HepG2 (cell line): ENCODE results near the gene GGNBP2. TPM values are rescaled to one million over a fixed set of nuclear protein-coding genes. Genes with fewer than 3 reads are reported as not detected.

Experiments
- BCLAF1 ChIP-seq: fragments of 450-650 bp; IDR thresholded peaks from 2 replicates; pipeline ENCODE4 v1.6.1; 2017; ENCODE audit warnings: mild to moderate bottlenecking
- CAMTA2 ChIP-seq: sonication (generic); formaldehyde crosslinking; IDR thresholded peaks from 2 replicates; pipeline ENCODE4 v1.4.0; 2020; ENCODE audit warnings: mild to moderate bottlenecking, missing genetic modification reagents, borderline replicate concordance
- CENPX ChIP-seq: sonication (generic); formaldehyde crosslinking; IDR thresholded peaks from 2 replicates; pipeline ENCODE4 v1.9.0; 2021; ENCODE audit warnings: mild to moderate bottlenecking, missing genetic modification reagents, moderate library complexity
- PRDM10 ChIP-seq: sonication (generic); formaldehyde crosslinking; IDR thresholded peaks from 2 replicates; pipeline ENCODE4 v1.4.0; 2020; ENCODE audit warnings: low read depth, missing genetic modification reagents
- SP140L ChIP-seq: sonication (generic); formaldehyde crosslinking; IDR thresholded peaks from 2 replicates; pipeline ENCODE4 v1.4.0; 2020; ENCODE audit warnings: missing genetic modification reagents, borderline replicate concordance
- ZFP82 ChIP-seq: sonication (generic); formaldehyde crosslinking; IDR thresholded peaks from 2 replicates; pipeline ENCODE4 v1.5.1; 2020; ENCODE audit warnings: mild to moderate bottlenecking, missing genetic modification reagents, borderline replicate concordance
- ZNF816 ChIP-seq: sonication (generic); formaldehyde crosslinking; IDR thresholded peaks from 2 replicates; pipeline ENCODE4 v1.8.0; 2022; ENCODE audit warnings: missing genetic modification reagents, mild to moderate bottlenecking, borderline replicate concordance
- polyA plus RNA-seq, 8 experiments: library from polyadenylated mRNA; depleted of rRNA in 3 of 8; stranded (reverse) in 7 of 8; unstranded in 1 of 8; fragments of >200 nt; fragmentation: Illumina TruSeq in 4 of 8; extraction: Trizol in 4 of 8; gene quantifications; 2 replicates each; pipeline versions ENCODE4 v1.2.1 to v1.2.3, GENCODE V29; 2011 to 2016; ENCODE audit warnings: low read depth in 4 of 8, missing spikeins in 1 of 8, mixed read lengths in 1 of 8; ENCODE audit not compliant: insufficient read depth in 1 of 8
- total RNA-seq, 5 experiments: library from RNA; depleted of rRNA; stranded (reverse); fragments of >200 nt; fragmentation: Illumina TruSeq; extraction: Trizol; gene quantifications; 2 replicates each; pipeline ENCODE4 v1.2.3, GENCODE V29; 2016; ENCODE audit warnings: low read depth in 1 of 5
- TF ChIP-seq, protein P1 (sequence below): sonication (generic); formaldehyde crosslinking; IDR thresholded peaks from 2 replicates; pipeline ENCODE4 v1.8.0; 2022; ENCODE audit warnings: missing genetic modification reagents, mild to moderate bottlenecking, inconsistent platforms, borderline replicate concordance
- TF ChIP-seq, protein P2 (sequence below): IDR thresholded peaks from 2 replicates; pipeline ENCODE4 v1.6.1; 2016; ENCODE audit warnings: low read depth, missing genetic modification reagents, missing compliant biosample characterization
- TF ChIP-seq, protein P3 (sequence below): sonication (generic); formaldehyde crosslinking; IDR thresholded peaks from 2 replicates; pipeline ENCODE4 v1.5.1; 2020; ENCODE audit warnings: mild to moderate bottlenecking, missing genetic modification reagents

GGNBP2 gene
- total and polyA plus RNA-seq, 2 of the 13 experiments (the other 11 are each of a cell fraction or from before 2014, with no cell fraction given): 53.3 to 84.2 TPM

- TF ChIP-seq PRDM10 (peak; percentile 71; the same call in 1 of the 2 replicates), BCLAF1 (no peak), ZFP82 (CRISPR knock-in tag) (no peak), CAMTA2 (peak; percentile 82; the same call in 1 of the 2 replicates), CENPX (CRISPR knock-in tag) (no peak), ZNF816 (CRISPR knock-in tag) (no peak; the same call in 1 of the 2 replicates), SP140L (CRISPR knock-in tag) (no peak)
- TF ChIP-seq, protein P1, sequence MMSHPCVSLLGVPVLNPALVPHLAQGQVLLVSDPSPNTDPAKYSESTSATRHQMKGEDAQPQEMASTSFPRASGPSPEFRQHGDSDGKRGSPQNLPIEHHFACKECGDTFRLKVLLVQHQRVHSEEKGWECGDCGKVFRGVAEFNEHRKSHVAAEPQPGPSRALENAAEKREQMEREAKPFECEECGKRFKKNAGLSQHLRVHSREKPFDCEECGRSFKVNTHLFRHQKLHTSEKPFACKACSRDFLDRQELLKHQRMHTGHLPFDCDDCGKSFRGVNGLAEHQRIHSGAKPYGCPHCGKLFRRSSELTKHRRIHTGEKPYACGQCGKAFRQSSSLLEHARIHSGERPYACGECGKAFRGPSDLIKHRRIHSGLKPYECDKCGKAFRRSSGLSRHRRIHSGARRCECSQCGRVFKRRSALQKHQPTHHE: peak; percentile 77
- TF ChIP-seq, protein P2, sequence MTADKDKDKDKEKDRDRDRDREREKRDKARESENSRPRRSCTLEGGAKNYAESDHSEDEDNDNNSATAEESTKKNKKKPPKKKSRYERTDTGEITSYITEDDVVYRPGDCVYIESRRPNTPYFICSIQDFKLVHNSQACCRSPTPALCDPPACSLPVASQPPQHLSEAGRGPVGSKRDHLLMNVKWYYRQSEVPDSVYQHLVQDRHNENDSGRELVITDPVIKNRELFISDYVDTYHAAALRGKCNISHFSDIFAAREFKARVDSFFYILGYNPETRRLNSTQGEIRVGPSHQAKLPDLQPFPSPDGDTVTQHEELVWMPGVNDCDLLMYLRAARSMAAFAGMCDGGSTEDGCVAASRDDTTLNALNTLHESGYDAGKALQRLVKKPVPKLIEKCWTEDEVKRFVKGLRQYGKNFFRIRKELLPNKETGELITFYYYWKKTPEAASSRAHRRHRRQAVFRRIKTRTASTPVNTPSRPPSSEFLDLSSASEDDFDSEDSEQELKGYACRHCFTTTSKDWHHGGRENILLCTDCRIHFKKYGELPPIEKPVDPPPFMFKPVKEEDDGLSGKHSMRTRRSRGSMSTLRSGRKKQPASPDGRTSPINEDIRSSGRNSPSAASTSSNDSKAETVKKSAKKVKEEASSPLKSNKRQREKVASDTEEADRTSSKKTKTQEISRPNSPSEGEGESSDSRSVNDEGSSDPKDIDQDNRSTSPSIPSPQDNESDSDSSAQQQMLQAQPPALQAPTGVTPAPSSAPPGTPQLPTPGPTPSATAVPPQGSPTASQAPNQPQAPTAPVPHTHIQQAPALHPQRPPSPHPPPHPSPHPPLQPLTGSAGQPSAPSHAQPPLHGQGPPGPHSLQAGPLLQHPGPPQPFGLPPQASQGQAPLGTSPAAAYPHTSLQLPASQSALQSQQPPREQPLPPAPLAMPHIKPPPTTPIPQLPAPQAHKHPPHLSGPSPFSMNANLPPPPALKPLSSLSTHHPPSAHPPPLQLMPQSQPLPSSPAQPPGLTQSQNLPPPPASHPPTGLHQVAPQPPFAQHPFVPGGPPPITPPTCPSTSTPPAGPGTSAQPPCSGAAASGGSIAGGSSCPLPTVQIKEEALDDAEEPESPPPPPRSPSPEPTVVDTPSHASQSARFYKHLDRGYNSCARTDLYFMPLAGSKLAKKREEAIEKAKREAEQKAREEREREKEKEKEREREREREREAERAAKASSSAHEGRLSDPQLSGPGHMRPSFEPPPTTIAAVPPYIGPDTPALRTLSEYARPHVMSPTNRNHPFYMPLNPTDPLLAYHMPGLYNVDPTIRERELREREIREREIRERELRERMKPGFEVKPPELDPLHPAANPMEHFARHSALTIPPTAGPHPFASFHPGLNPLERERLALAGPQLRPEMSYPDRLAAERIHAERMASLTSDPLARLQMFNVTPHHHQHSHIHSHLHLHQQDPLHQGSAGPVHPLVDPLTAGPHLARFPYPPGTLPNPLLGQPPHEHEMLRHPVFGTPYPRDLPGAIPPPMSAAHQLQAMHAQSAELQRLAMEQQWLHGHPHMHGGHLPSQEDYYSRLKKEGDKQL (CRISPR knock-in tag): no peak
- TF ChIP-seq, protein P3, sequence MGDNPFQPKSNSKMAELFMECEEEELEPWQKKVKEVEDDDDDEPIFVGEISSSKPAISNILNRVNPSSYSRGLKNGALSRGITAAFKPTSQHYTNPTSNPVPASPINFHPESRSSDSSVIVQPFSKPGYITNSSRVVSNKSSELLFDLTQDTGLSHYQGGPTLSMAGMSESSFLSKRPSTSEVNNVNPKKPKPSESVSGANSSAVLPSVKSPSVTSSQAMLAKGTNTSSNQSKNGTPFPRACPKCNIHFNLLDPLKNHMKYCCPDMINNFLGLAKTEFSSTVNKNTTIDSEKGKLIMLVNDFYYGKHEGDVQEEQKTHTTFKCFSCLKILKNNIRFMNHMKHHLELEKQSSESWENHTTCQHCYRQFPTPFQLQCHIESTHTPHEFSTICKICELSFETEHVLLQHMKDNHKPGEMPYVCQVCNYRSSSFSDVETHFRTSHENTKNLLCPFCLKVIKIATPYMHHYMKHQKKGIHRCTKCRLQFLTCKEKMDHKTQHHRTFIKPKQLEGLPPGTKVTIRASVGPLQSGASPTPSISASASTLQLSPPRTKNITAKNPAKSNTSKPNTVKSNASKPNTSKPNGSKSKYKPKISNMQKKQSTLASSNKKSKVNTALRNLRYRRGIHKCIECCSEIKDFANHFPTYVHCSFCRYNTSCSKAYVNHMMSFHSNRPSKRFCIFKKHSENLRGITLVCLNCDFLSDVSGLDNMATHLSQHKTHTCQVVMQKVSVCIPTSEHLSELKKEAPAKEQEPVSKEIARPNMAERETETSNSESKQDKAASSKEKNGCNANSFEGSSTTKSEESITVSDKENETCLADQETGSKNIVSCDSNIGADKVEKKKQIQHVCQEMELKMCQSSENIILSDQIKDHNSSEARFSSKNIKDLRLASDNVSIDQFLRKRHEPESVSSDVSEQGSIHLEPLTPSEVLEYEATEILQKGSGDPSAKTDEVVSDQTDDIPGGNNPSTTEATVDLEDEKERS (CRISPR knock-in tag): no peak
These were observed 9.7 kb upstream of the GGNBP2 start, which contains the start of the genes MYO19 and PIGW (continued) for GRCh38 chr17:36534840-36535668.
